Liver (tissue), 3 donors: ENCODE results near the gene NRM.

Source experiments
- CTCF ChIP-seq: fragments of 150-350 bp; IDR thresholded peaks from 2 replicates; pipeline ENCODE4 v1.5.1; 2017; ENCODE audit warnings: improper control_type of control experiment, low read depth, low read length; ENCODE audit not compliant: missing input control
- FOXA1 ChIP-seq: IDR thresholded peaks from 2 replicates; pipeline ENCODE4 v1.6.1; 2016; ENCODE audit warnings: antibody characterized with exemption
- NR2F2 ChIP-seq: IDR thresholded peaks from 2 replicates; pipeline ENCODE4 v1.6.1; 2016; ENCODE audit warnings: antibody characterized with exemption
- RAD21 ChIP-seq, 2 donors: IDR thresholded peaks; 2 replicates each; pipeline ENCODE4 v1.6.1; 2016; ENCODE audit warnings: antibody characterized with exemption in 2 of 2, mild to moderate bottlenecking in 2 of 2
- donor health status: healthy.
- donor health status: healthy.

- TF ChIP-seq RAD21 (IDR thresholded peaks at IDR 0.05) (no peak), CTCF (no peak), NR2F2 (no peak), FOXA1 (no peak)
Measured at GRCh38 chr6:30651143-30651542, 39.6 kb downstream of the NRM start.
